Measurements from ENCODE around the gene PCGF1.

PCGF1 gene

GRCh38 chr2:74536166-74536950 is 28.9 kb upstream of the PCGF1 start (continued):
- no peak for TF ChIP-seq ZNF70 (CRISPR knock-in tag; IDR thresholded peaks at IDR 0.05)
- TF ChIP-seq ZC3H10 (CRISPR knock-in tag; IDR thresholded peaks at IDR 0.05) = no peak
- no peak for TF ChIP-seq ZFP30 (CRISPR knock-in tag; IDR thresholded peaks at IDR 0.05)

DNA sequence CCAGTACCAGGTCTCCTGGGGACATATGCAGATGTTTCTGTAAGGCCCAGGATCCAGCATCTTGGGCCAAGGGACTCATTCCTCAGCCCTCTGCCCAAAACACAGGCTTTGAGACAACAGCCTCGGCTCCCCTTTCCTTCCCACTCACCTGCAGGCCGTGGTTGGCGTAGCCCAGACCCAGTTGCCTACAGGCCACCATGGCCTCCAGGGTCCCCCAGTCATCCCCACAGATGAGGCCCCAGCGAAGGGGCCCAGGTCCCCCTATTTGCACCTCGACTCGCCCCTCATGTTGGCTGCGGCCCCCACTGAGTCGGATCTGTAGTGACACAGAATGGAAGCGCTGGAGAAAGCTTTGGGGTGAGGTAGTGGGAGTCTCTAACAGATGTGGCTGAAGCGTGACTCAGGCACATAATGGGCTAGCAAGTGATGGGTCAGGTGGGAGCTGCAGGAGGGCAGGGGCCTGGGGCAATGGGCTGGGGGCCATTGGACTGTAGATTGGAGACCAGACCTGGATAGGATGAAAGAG is 28.0 kb upstream of the PCGF1 start:
- no peak for TF ChIP-seq CREB5 (CRISPR knock-in tag; IDR thresholded peaks at IDR 0.05; ENCODE audit: low read depth)
- TF ChIP-seq RARB (CRISPR knock-in tag; IDR thresholded peaks at IDR 0.05) = no peak
- TF ChIP-seq, protein P1, sequence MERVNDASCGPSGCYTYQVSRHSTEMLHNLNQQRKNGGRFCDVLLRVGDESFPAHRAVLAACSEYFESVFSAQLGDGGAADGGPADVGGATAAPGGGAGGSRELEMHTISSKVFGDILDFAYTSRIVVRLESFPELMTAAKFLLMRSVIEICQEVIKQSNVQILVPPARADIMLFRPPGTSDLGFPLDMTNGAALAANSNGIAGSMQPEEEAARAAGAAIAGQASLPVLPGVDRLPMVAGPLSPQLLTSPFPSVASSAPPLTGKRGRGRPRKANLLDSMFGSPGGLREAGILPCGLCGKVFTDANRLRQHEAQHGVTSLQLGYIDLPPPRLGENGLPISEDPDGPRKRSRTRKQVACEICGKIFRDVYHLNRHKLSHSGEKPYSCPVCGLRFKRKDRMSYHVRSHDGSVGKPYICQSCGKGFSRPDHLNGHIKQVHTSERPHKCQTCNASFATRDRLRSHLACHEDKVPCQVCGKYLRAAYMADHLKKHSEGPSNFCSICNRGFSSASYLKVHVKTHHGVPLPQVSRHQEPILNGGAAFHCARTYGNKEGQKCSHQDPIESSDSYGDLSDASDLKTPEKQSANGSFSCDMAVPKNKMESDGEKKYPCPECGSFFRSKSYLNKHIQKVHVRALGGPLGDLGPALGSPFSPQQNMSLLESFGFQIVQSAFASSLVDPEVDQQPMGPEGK (CRISPR knock-in tag; IDR thresholded peaks at IDR 0.05; ENCODE audit: borderline replicate concordance) = no peak
- TF ChIP-seq ARNTL (CRISPR knock-in tag; IDR thresholded peaks at IDR 0.05; ENCODE audit: borderline replicate concordance, low read depth) = no peak
- TF ChIP-seq GLIS3 (CRISPR knock-in tag; IDR thresholded peaks at IDR 0.05) = no peak
- no peak for TF ChIP-seq PPARA (CRISPR knock-in tag; IDR thresholded peaks at IDR 0.05; ENCODE audit: borderline replicate concordance)
- TF ChIP-seq SNAI2 (CRISPR knock-in tag; IDR thresholded peaks at IDR 0.05) = no peak
- no peak for TF ChIP-seq OSR1 (CRISPR knock-in tag; IDR thresholded peaks at IDR 0.05)
- TF ChIP-seq ISL1 (CRISPR knock-in tag; IDR thresholded peaks at IDR 0.05) = no peak
- TF ChIP-seq ZNF565 (CRISPR knock-in tag; conservative IDR thresholded peaks at IDR 0.05; ENCODE audit: low read depth) = no peak
- TF ChIP-seq POU6F1 (CRISPR knock-in tag; IDR thresholded peaks at IDR 0.05; ENCODE audit: borderline replicate concordance, low read depth) = no peak
- no peak for TF ChIP-seq ZFP3 (CRISPR knock-in tag; IDR thresholded peaks at IDR 0.05)
- no peak for TF ChIP-seq ZC3H10 (CRISPR knock-in tag; IDR thresholded peaks at IDR 0.05)
- no peak for TF ChIP-seq TCF4 (CRISPR knock-in tag; IDR thresholded peaks at IDR 0.05; ENCODE audit: borderline replicate concordance)
- no peak for TF ChIP-seq CSRNP3 (CRISPR knock-in tag; IDR thresholded peaks at IDR 0.05)
- no peak for TF ChIP-seq BACH2 (CRISPR knock-in tag; IDR thresholded peaks at IDR 0.05; ENCODE audit: borderline replicate concordance)
- no peak for ATAC-seq

DNA sequence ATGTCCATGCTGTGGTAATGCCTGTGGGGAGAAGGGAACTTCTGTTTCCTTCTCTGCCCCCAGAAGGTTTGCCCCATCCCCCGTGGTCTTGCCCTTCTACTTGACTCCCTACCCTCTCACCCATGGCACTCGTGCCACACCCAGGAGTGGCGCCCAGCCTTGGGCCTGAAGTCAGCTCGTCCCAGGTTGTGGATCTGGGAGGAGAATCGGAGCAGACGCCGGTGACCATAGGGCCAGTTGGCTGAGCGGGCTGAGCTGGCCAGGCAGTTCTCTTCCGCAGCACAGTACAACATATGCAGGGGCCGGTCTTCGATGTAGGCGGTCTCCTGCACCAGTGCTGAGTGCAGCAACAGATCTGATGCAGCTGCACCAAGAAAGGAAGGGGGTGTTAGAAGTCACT is 26.9 kb upstream of the PCGF1 start:
- no peak for ATAC-seq
- TF ChIP-seq ESRRG (CRISPR knock-in tag; IDR thresholded peaks at IDR 0.05) (no peak), CSRNP3 (CRISPR knock-in tag; IDR thresholded peaks at IDR 0.05) (no peak), CSDC2 (CRISPR knock-in tag; IDR thresholded peaks at IDR 0.05) (no peak), SNAI2 (CRISPR knock-in tag; IDR thresholded peaks at IDR 0.05) (no peak), POU6F1 (CRISPR knock-in tag; IDR thresholded peaks at IDR 0.05; ENCODE audit: borderline replicate concordance, low read depth) (no peak), CREB5 (CRISPR knock-in tag; IDR thresholded peaks at IDR 0.05; ENCODE audit: low read depth) (no peak), ARNTL (CRISPR knock-in tag; IDR thresholded peaks at IDR 0.05; ENCODE audit: borderline replicate concordance, low read depth) (no peak), OSR1 (CRISPR knock-in tag; IDR thresholded peaks at IDR 0.05) (no peak), BACH2 (CRISPR knock-in tag; IDR thresholded peaks at IDR 0.05; ENCODE audit: borderline replicate concordance) (no peak), ZFP3 (CRISPR knock-in tag; IDR thresholded peaks at IDR 0.05) (no peak), ZNF8 (CRISPR knock-in tag; IDR thresholded peaks at IDR 0.05) (no peak)
- TF ChIP-seq, protein P2, sequence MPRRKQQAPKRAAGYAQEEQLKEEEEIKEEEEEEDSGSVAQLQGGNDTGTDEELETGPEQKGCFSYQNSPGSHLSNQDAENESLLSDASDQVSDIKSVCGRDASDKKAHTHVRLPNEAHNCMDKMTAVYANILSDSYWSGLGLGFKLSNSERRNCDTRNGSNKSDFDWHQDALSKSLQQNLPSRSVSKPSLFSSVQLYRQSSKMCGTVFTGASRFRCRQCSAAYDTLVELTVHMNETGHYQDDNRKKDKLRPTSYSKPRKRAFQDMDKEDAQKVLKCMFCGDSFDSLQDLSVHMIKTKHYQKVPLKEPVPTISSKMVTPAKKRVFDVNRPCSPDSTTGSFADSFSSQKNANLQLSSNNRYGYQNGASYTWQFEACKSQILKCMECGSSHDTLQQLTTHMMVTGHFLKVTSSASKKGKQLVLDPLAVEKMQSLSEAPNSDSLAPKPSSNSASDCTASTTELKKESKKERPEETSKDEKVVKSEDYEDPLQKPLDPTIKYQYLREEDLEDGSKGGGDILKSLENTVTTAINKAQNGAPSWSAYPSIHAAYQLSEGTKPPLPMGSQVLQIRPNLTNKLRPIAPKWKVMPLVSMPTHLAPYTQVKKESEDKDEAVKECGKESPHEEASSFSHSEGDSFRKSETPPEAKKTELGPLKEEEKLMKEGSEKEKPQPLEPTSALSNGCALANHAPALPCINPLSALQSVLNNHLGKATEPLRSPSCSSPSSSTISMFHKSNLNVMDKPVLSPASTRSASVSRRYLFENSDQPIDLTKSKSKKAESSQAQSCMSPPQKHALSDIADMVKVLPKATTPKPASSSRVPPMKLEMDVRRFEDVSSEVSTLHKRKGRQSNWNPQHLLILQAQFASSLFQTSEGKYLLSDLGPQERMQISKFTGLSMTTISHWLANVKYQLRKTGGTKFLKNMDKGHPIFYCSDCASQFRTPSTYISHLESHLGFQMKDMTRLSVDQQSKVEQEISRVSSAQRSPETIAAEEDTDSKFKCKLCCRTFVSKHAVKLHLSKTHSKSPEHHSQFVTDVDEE (CRISPR knock-in tag; IDR thresholded peaks at IDR 0.05) = no peak

All from SK-N-SH treated with all-trans-retinoic acid at 6 μM for 48 hours (cell line).